GDM1 (cell line): ENCODE measurements around the gene LMO4.

Experiments used
- DNase-seq: peaks from one replicate; lab custom pipeline; 2025; lab: John Stamatoyannopoulos, UW

The LMO4 gene

DNA sequence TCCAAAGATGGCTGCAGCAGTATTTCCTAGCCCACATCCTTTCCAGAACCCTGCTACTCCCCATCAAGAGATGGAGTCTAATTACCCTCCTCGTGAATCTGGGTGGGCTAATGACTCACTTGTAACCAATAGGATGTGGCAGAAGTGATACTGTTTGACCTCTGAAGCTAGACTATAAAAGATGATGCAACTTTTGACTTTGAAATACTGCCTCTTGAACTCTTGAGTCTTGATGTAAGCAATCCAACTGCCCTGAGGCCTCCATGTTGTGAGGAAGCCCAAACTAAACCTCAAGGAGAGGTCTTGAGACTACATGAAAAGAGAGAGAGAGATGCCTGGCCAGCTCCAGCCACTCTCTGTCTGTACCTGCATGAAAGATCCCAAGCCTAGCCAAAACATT is 29.5 kb downstream of the LMO4 start:
- no peak for DNase-seq

- no peak for DNase-seq
Observed at GRCh38 chr1:87359586-87359985, 30.9 kb downstream of the LMO4 start.

DNA sequence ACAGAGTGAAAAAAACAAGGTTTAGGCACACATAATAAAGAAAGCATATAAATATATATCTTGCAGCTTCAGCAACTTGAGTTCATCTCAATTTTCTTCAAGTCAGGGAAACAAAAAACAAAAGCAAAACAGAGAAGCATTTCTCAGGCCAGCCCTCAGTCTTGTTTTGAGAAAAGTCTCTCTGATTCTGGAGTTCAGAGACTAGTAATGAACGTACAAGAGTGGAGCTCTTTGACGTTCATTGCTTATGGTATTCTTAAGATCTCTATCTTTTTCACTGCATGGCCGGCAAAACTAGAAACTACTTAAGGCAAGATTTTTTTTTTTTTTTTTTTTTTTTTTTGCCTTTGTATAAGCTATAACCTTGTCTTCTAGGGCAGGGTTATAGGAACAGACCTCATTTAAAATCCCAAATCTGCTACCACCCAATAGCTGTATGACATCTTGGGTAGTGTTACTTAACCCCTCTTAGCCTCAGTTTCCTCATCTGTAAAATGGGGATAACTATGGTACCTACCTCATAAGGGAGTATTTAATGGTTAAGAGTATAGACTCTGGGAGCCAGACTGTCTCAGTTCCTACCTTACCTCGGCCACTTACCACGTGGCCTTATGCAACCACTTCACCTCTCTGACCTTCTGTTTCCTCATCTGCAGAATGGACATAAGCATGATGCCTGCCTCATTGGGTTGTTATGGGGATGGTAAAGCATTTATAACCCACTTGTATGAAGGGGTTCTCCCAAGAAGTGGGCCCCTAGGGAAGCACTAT is 33.6 kb downstream of the LMO4 start:
- no peak for DNase-seq

- DNase-seq = no peak
Observed at GRCh38 chr1:87362834-87363426, 34.2 kb downstream of the LMO4 start.

DNA sequence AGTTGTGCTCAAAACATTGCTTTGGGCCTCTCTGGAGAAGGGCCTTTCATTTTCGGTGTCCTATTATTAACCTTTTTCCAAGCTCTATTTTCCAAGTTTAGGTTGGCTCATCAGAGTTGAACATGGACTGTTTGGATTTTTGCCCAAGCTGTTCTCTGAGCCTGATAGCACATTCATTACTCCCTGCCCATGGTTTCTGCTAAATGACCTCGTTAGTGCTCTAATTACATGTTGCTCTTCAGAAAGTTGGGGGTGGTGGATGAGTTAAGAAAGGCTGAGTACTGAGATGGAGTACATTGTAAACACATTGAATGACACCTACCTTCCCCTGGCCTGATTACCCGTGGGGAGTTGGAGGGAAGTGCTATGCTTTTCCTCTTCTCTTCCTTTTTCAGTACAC is 38.9 kb downstream of the LMO4 start:
- no peak for DNase-seq

DNA sequence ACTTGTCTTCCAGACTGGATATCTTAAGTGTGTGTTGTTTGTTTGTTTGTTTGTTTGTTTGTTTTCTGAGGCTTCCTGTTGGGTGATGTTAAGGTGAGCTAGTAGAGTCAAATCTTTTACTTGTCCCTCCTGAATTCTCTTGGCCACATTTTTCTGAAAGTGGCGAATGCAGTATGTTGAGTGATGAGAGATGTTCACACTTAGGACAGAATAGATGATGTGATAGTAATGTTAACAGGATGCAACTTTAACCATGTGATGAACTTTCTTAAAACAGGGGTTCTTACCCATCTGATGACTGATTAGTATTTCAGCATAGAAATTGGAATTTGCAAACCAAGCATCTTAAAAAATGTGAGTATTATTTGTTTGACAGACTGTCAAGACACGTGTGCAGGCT is 40.2 kb downstream of the LMO4 start:
- no peak for DNase-seq

DNA sequence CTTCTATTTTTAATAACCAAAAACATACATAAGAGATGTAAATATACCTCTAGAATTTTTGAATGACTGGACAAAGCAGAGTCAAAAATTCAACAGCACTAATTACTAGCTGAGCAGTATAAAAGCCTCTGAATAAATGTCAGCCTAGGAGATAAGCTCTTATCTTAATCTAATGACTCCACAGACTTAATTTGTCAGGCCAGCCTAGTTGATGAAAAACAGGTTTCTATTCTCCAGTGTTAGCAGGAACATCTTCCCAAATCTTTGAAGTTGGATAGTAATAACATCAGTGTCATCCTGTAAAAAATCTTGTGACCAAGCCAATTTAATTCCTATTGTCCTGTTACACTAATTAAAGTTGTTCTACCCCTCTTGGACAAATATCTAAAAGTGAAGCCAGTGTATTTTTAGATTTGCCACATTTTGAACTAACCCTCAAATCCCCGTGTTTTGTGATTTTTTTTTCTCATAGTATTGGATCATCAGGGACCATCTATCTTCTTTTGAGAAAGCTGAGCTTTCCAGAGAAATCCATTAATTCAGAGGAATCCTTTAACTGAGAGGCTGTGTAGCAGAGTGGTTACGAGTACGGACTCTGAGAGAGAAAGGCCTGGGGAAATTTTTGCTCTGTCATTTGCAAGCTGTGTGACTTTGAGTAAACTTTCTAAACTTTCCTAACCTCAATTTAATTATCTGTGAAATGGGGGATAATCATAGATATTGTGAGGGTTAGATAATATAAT is 41.2 kb downstream of the LMO4 start:
- no peak for DNase-seq

DNA sequence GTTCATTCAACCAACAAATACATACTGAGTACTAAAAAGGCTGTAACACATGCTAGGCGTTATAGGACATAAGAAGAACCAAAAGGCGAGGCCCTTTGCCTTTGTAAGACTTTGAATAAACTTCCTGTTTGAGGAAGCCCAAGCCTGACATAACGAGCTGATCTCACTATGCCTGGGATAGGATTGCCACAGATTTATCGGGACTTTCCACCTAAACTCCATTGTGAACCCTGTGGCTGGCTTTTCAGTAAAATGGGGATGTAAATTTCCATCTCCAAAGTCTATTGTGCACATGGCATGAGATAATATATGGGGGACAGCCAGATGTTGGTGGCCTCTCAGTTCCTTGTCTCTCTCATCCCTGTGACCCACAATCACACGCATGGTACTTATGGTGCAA is 41.9 kb downstream of the LMO4 start:
- no peak for DNase-seq

- DNase-seq = no peak
Observed at GRCh38 chr1:87379306-87379705, 50.6 kb downstream of the LMO4 start.

- DNase-seq = no peak
Observed at GRCh38 chr1:87386217-87386790, 57.6 kb downstream of the LMO4 start.

GRCh38 chr1:87388411-87388810 is 59.7 kb downstream of the LMO4 start:
- DNase-seq = no peak

- no peak for DNase-seq
Observed at GRCh38 chr1:87389011-87389410, 60.3 kb downstream of the LMO4 start.

DNA sequence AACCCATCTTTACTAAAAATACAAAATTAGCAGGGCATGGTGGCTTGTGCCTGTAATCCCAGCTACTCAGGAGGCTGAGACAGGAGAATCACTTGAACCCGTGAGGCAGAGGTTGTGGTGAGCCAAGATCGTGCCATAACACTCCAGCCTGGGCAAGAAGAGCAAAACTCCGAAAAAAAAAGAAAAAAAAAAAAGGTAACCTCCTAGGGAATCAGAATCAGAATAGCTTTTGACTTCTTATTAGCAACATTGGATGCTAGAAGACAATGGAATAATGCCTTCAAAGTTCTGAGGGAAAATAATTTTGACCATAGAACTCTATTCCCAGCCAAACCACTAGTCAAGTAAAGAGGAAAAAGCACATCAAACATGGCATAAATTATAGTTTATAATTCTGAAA is 60.9 kb downstream of the LMO4 start:
- no peak for DNase-seq

- no peak for DNase-seq
Observed at GRCh38 chr1:87392248-87393192, 63.8 kb downstream of the LMO4 start.

DNA sequence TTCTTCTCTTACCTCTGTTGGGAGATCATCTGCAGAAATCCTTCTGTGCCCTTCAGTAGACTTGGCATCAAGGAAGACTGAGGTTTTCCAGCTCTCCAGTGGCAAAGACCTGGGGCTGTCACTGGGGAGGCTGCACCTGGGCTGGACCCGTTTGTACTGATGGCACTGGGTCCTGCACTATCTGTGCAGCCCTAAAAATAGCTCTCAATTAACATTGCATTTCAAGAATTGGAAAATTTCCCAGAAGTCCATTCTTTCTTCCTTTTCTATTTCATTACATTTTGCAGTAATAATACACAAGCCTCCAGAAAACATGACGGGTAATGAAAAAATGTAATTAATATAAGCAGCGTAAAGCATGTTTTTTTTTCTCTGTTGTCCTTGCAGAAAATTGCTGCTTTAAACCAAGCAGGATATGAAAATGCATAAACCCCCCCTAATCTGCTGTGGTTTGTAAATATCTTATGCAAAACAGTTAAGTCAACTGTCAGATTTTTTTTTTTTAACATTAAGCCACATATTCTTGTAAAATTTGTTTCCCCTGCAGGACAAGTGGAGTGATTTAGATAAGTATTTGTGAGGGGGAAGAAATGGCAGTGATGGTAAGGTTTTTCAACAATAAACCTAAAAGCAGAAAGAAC is 64.9 kb downstream of the LMO4 start:
- no peak for DNase-seq

GRCh38 chr1:87394513-87394912 is 65.8 kb downstream of the LMO4 start:
- no peak for DNase-seq

DNA sequence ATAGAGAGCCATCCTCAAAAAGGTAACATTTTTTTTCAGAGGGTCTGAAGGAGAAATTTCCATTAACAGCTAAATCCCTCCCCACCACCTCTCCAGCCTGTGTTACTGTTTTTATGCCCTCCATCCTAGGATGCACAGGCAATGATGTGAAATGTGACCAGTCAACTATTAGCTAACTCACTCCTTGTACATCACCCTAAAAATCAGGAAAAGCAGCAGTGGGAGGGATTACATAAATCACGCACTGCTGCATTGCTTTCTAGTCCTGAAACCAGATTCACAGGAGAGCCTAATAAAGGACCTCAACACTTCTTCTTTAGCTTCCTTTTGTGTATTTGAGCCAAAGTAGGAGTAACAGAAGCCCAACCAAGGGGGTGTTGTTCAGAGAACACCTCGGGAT is 66.3 kb downstream of the LMO4 start:
- DNase-seq = no peak
